NCI-H2029 (cell line): Measurements from ENCODE around the gene CDK14.
"Not testable (repeated sequence)": the region's sequence is repeated elsewhere in the genome, so short reads cannot be mapped to it uniquely, and the experiment has no call there.

Experiments used
- DNase-seq: peaks from one replicate; lab custom pipeline; 2025; lab: John Stamatoyannopoulos, UW

Gene CDK14

GRCh38 chr7:90719155-90719554 is 123.0 kb downstream of the CDK14 start:
- DNase-seq, result no peak

GRCh38 chr7:90720984-90721760 is 125.1 kb downstream of the CDK14 start:
- peak; percentile 29 for DNase-seq

GRCh38 chr7:90721869-90722431 is 125.8 kb downstream of the CDK14 start:
- no peak for DNase-seq

- DNase-seq, result no peak
Observed at GRCh38 chr7:90723233-90723632, 127.1 kb downstream of the CDK14 start.

- DNase-seq, result no peak
Observed at GRCh38 chr7:90723866-90724265, 127.7 kb downstream of the CDK14 start.

GRCh38 chr7:90726120-90726519 is 130.0 kb downstream of the CDK14 start:
- DNase-seq, result no peak

GRCh38 chr7:90726623-90727022 is 130.5 kb downstream of the CDK14 start:
- DNase-seq, result no peak

- DNase-seq, result no peak
Observed at GRCh38 chr7:90727412-90727811, 131.3 kb downstream of the CDK14 start.

GRCh38 chr7:90728568-90728967 is 132.4 kb downstream of the CDK14 start:
- DNase-seq, result no peak

- not testable (repeated sequence) for DNase-seq
Observed at GRCh38 chr7:90735611-90736280, 139.6 kb downstream of the CDK14 start.

- DNase-seq, result no peak
Observed at GRCh38 chr7:90736316-90736715, 140.2 kb downstream of the CDK14 start.

GRCh38 chr7:90736968-90737939 is 141.1 kb downstream of the CDK14 start:
- DNase-seq, result no peak

GRCh38 chr7:90738249-90738648 is 142.1 kb downstream of the CDK14 start:
- DNase-seq, result no peak

- DNase-seq, result no peak
Observed at GRCh38 chr7:90739716-90740115, 143.6 kb downstream of the CDK14 start.

- no peak for DNase-seq
Observed at GRCh38 chr7:90740386-90740785, 144.3 kb downstream of the CDK14 start.

- no peak for DNase-seq
Observed at GRCh38 chr7:90743626-90744025, 147.5 kb downstream of the CDK14 start.

- DNase-seq, result no peak
Observed at GRCh38 chr7:90747516-90747915, 151.4 kb downstream of the CDK14 start.

- no peak for DNase-seq
Observed at GRCh38 chr7:90749262-90749661, 153.1 kb downstream of the CDK14 start.

GRCh38 chr7:90749774-90750173 is 153.7 kb downstream of the CDK14 start:
- DNase-seq, result no peak

- no peak for DNase-seq
Observed at GRCh38 chr7:90751595-90751994, 155.5 kb downstream of the CDK14 start.

- no peak for DNase-seq
Observed at GRCh38 chr7:90752051-90752450, 155.9 kb downstream of the CDK14 start.

GRCh38 chr7:90755041-90755440 is 158.9 kb downstream of the CDK14 start:
- no peak for DNase-seq
